Measurements from ENCODE around the gene MARVELD1. TPM values are rescaled to one million over a fixed set of nuclear protein-coding genes. Genes with fewer than 3 reads are reported as not detected.

MARVELD1 gene
- total RNA-seq, 2 experiments from 2014 or later = 2.3 to 2.9 TPM

- ChIA-PET POLR2A (no interaction called here), CTCF (interaction anchor here (0.7 to 1.5 kb wide), 2 partner anchors 9 to 39 kb away, joined by 3 to 5 read pairs; no protein-coding TSS in a partner anchor)
- Mint-ChIP-seq H3K27ac (no peak overlapping the region), H3K4me3 (no peak overlapping the region), H3K4me1 (ENCODE audit: low read depth) (peaks cover 63% of the 10 kb centered on the region), H3K27me3 (no peaks in the 10 kb centered on the region), H3K36me3 (ENCODE audit: low read depth) (peaks cover 55% of the 10 kb centered on the region), H3K9me3 (peaks cover 3% of the 10 kb centered on the region)
- TF ChIP-seq CTCF (IDR thresholded peaks at IDR 0.05) = no peak
- intact Hi-C loops (cut with micrococcal nuclease) = no loop called here
- ATAC-seq (no peak), DNase-seq (no peak)
These were observed 27.1 kb downstream of the MARVELD1 start for GRCh38 chr10:97740613-97741012.

- H3K27ac Mint-ChIP-seq = no peak overlapping the region
- no peaks in the 10 kb centered on the region for H3K27me3 Mint-ChIP-seq
- ChIA-PET POLR2A (interaction anchor here (1.0 to 1.3 kb wide), 2 partner anchors 10 to 12 kb away, joined by 3 to 5 read pairs; no protein-coding TSS in a partner anchor), CTCF (interaction anchor here (1.0 to 1.8 kb wide), 4 partner anchors 9 to 127 kb away, joined by 3 to 11 read pairs (median 5); no protein-coding TSS in a partner anchor)
- DNase-seq (no peak), ATAC-seq (no peak)
- intact Hi-C loops (cut with micrococcal nuclease) = no loop called here
- no peak overlapping the region for H3K4me3 Mint-ChIP-seq
- no peaks in the 10 kb centered on the region for H3K9me3 Mint-ChIP-seq
- peaks cover 45% of the 10 kb centered on the region for H3K4me1 Mint-ChIP-seq (ENCODE audit: low read depth)
- TF ChIP-seq CTCF (IDR thresholded peaks at IDR 0.05) = no peak
- H3K36me3 Mint-ChIP-seq (ENCODE audit: low read depth) = peaks cover 50% of the 10 kb centered on the region
These were observed 29.8 kb downstream of the MARVELD1 start for GRCh38 chr10:97743169-97743943.

- no peak for ATAC-seq
- Mint-ChIP-seq H3K9me3 (no peaks in the 10 kb centered on the region), H3K27me3 (no peaks in the 10 kb centered on the region), H3K36me3 (ENCODE audit: low read depth) (peaks cover 50% of the 10 kb centered on the region), H3K4me1 (ENCODE audit: low read depth) (peaks cover 38% of the 10 kb centered on the region), H3K27ac (no peak overlapping the region), H3K4me3 (no peak overlapping the region)
- ChIA-PET CTCF (interaction anchor here (0.8 to 1.8 kb wide), 6 partner anchors 10 to 49 kb away, joined by 3 to 11 read pairs (median 6); no protein-coding TSS in a partner anchor), POLR2A (interaction anchor here (1.0 to 1.3 kb wide), 2 partner anchors 10 to 47 kb away, joined by 3 to 5 read pairs; no protein-coding TSS in a partner anchor)
- TF ChIP-seq CTCF (IDR thresholded peaks at IDR 0.05) = no peak
- DNase-seq = no peak
- intact Hi-C loops (cut with micrococcal nuclease) = no loop called here
These were observed 31.0 kb downstream of the MARVELD1 start for GRCh38 chr10:97744405-97745035.

GRCh38 chr10:97747573-97747972 is 34.0 kb downstream of the MARVELD1 start:
- CTCF ChIA-PET = interaction anchor here (1.3 to 2.5 kb wide), 6 partner anchors 11 to 122 kb away, joined by 4 to 8 read pairs (median 6); partner anchors contain the start of gene ZFYVE27
- no peak overlapping the region for H3K4me3 Mint-ChIP-seq
- H3K9me3 Mint-ChIP-seq = no peaks in the 10 kb centered on the region
- DNase-seq (no peak), ATAC-seq (no peak)
- H3K36me3 Mint-ChIP-seq (ENCODE audit: low read depth) = peaks cover 37% of the 10 kb centered on the region
- TF ChIP-seq CTCF (IDR thresholded peaks at IDR 0.05) = no peak
- no peaks in the 10 kb centered on the region for H3K27me3 Mint-ChIP-seq
- POLR2A ChIA-PET = no interaction called here
- intact Hi-C loops (cut with micrococcal nuclease) = no loop called here
- H3K27ac Mint-ChIP-seq = no peak overlapping the region
- H3K4me1 Mint-ChIP-seq (ENCODE audit: low read depth) = peaks cover 16% of the 10 kb centered on the region
